ENCODE measurements around the gene C19orf33.

C19orf33 gene

DNA sequence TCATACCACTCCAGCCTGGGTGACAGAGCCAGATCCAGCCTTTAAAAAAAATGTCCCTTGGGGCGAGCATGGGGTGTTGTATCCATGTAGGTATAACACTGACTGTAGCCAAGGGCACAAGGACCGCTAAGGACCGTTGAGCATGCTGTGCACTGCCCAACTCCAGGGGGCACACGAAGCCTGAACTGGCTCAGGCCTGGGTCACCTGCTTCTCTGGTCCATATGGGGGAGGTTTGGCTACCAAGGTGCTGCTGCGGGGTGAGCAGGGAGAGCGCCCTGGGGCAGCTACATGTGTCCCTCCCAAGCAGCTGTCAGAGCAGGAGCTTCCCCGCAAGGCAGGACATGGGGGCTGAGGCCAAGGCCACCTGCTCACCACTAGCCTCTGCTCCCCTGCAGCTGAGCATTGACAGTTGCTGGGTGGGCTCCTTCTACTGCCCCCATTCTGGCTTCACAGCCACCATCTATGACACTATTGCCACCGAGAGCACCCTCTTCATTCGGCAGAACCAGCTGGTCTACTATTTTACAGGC, 47.9 kb downstream of the C19orf33 start:
- no peak for DNase-seq (ENCODE audit: low spot score)
- no peak for TF ChIP-seq CTCF (IDR thresholded peaks at IDR 0.05; ENCODE audit: extremely low read depth, missing control alignments)

DNA sequence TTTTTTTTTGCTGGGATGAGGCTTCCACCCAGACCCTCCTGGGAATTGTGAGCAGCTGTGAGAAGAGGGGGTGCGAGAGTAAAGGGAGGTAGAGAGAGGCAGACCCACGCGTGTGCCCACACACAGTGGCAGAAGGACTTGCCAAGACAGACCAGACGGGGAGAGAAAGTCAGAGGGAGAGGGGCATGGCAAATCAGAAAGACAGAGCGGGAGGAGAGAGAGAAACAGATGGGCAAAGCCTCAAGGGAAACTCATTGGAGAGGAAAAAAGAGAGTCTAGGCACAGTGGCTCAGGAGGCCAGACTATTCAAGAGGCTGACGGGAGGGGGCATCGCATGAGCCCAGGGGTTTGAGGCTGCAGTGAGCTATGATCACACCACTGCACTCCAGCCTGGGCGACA, 48.6 kb downstream of the C19orf33 start:
- no peak for TF ChIP-seq CTCF (IDR thresholded peaks at IDR 0.05; ENCODE audit: extremely low read depth, missing control alignments)
- DNase-seq (ENCODE audit: low spot score), result no peak
